HL-60 (cell line): ENCODE measurements around the gene EMID1.

Experiments used
- CTCF ChIP-seq: IDR thresholded peaks from one replicate; pipeline ENCODE4 v1.5.1; 2011; ENCODE audit warnings: low read length, control low read depth, inconsistent platforms; ENCODE audit not compliant: insufficient read depth
- TF ChIP-seq, protein P1 (sequence below): IDR thresholded peaks from 2 replicates; pipeline ENCODE4 v1.6.1; 2012; ENCODE audit warnings: low read depth; ENCODE audit not compliant: insufficient replicate concordance

DNA sequence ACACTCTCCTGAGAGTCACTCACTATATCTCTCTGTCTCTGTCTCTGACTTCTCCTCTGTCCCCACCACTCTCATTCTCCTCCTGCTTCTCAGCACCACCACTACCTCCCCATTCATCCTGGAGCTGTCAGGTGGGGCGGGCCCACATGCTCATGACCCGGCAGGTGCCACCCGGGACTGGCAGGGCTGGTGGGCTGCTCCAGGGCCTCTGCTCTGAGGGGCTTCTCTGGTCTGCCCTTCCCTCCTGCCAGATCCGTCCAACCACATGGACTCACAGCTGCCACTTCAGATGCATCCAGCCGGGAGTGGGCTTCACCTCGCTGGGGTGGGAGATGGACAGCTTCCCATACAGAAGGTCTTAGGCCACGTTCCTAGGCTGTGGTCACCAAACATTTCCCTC lies 4.8 kb upstream of the EMID1 start:
- TF ChIP-seq, protein P1, sequence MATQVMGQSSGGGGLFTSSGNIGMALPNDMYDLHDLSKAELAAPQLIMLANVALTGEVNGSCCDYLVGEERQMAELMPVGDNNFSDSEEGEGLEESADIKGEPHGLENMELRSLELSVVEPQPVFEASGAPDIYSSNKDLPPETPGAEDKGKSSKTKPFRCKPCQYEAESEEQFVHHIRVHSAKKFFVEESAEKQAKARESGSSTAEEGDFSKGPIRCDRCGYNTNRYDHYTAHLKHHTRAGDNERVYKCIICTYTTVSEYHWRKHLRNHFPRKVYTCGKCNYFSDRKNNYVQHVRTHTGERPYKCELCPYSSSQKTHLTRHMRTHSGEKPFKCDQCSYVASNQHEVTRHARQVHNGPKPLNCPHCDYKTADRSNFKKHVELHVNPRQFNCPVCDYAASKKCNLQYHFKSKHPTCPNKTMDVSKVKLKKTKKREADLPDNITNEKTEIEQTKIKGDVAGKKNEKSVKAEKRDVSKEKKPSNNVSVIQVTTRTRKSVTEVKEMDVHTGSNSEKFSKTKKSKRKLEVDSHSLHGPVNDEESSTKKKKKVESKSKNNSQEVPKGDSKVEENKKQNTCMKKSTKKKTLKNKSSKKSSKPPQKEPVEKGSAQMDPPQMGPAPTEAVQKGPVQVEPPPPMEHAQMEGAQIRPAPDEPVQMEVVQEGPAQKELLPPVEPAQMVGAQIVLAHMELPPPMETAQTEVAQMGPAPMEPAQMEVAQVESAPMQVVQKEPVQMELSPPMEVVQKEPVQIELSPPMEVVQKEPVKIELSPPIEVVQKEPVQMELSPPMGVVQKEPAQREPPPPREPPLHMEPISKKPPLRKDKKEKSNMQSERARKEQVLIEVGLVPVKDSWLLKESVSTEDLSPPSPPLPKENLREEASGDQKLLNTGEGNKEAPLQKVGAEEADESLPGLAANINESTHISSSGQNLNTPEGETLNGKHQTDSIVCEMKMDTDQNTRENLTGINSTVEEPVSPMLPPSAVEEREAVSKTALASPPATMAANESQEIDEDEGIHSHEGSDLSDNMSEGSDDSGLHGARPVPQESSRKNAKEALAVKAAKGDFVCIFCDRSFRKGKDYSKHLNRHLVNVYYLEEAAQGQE: no peak
- TF ChIP-seq CTCF: no peak
